Measurements from ENCODE around the gene THBS2. TPM values are rescaled to one million over a fixed set of nuclear protein-coding genes. Genes with fewer than 3 reads are reported as not detected.

Gene THBS2
- polyA plus RNA-seq, 1 donor = 31.9 TPM

DNA sequence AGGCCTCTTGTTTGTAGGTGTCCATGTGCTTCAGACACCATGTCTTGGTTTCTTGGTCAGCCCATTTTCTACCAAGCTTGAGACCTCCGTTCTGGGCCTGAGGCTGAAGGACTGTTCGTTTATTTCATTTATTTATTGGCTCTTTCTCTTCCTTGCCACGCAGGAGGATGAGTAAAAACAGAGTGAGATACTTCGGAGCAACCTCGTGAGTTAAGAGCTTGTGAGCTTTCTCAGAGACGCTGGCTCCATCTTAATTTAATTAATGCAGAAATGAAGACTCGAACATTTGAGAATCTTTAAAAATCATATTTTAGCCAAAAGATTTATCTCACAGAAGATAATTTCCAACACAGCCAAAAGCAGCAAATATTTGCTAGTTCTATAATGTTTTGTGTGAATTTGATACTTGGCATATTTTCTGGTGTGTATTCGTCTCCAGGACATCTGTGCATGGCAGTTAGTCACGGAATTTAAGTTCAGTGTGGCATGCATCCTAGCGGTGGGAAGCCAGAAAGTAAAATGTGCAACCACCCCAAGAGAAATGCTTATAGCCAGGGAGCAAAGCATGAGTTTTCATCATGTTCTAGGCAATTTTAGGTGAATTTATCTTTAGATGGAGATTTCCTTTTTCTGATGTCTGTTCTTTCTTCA, 76.0 kb downstream of the THBS2 start:
- DNase-seq = no peak

DNA sequence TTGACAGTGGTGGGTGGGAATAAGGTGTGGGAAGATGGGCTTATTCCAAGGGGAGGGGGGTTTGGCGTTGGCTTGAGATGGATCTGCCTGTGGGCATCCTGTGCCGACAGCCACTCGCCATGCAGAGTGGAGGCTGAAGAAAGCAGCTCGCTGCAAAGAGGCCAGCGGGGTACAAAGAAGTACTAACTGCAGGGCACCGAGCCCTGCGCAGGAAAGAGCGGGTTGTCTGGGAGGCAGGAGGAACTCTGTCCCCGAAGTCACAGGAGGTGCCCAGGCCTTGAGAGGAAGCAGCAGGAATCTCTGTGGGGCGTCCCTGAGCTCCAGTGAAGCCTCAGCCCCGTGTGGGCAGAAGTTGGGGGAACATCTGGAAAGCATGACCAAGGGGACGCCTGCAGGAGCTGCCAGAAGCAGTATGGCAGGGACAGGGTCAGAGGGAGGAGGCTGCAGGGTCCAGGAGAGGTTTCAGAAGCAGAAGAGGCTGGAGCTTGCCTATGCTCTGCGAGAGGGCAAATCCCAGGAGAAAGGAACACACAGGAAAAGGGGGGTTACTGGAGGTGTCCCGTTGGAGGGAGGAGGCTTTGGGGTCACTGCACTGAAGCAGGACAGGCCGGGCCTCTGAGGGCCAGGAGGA, 77.2 kb downstream of the THBS2 start:
- DNase-seq = no peak

DNA sequence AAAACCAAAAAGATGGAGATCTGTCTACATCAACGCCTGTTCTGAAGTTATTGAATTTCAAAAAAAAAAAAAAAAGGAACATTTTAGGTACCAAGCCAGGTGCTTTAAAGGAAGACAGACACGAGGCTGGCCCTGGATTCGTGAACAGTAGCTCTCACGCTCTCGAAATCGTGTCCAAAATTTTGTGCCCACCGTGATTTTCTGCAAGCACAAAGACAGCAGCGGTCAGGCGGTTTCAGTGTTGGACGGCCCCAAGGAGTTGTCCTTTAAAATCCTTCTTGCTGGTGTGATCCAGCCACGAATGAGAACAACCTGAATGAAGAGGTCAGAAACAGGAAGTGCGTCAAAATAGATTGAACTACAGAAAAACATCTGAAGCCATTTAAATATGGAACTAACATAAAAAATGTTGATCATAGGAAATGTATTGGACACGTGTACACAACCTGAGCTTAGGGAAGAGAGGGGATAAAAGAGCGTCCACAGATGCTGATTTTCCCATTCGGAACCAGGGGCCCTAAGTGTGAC, 78.2 kb downstream of the THBS2 start:
- no peak for DNase-seq

DNA sequence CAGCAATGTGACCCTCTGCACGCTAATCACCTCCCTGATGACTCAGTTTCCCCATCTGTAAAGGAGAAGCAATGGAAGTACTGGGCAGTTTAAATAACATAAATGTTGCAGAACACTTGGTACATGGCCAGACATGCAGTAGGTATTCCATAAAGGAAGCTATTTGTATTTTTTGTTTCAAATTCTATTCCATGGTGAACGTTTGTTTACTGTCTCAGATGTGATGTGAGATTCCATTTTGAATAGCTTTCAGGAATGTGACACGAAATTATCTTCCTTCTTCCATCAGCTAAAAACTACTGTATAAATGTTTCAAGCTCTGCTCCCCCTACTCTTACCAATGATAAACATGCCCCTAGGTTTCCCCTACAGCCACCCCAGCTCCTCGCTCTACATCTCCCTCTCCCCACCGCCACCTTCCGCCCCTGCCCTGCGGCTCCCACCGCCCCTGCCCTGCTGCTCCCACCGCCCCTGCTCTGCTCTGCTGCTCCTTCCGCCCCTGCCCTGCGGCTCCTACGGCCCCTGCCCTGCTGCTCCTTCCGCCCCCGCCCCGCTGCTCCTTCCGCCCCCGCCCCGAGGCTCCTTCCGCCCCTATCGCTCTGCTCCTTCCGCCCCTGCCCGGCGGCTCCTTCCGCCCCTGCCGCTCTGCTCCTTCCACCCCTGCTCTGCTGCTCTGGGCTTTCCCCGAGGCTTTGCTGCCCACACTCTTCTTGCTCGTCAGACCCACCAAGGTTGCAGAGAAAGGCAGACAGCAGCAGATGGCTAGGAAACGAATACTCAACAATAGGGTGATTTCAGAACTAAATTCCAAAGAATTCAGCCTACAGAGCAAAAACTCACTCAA, 78.9 kb downstream of the THBS2 start:
- DNase-seq = no peak

- DNase-seq = no peak
Observed at GRCh38 chr6:169173532-169174268, 79.9 kb downstream of the THBS2 start.

DNA sequence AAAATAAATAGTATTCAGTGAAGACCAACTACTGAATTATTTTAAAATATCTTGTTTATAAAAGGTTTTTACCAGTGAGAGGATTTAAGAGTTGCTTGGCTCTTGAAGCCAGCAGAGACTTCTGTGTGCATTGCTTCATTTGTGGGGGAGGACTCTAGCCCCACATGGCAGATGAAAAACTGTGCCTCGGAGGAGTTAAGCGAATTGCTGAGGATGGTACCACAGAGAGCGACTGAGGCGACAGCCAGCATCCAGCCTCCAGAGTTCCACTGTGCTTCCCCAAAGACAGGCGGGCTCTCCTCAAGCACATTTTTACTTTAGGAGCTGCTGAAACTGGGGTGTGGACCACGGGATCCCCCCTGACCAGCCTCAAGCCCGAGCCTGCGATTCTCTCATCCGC, 80.7 kb downstream of the THBS2 start:
- no peak for DNase-seq

GRCh38 chr6:169172456-169172855, 81.2 kb downstream of the THBS2 start:
- DNase-seq = no peak

- DNase-seq = no peak
Observed at GRCh38 chr6:169171951-169172350, 81.7 kb downstream of the THBS2 start.

- no peak for DNase-seq
Observed at GRCh38 chr6:169171016-169171415, 82.6 kb downstream of the THBS2 start.

DNA sequence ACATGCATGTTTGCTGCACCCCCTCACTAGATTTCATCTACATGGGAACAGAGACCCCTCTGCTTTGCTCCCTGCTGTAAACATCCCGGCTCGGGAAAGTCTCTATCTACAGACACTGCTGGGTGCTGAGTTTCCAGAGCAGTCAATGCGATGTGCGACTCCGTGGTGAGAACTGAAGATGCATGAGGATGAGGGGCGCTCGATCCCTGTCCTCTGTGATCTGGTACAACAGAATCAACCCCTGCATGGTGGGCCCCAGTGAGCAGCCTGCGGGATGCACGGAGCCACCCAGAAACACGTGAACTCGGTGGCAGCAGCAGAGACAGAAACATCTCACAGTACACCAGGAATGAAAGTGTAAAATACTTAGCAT, 83.1 kb downstream of the THBS2 start:
- no peak for DNase-seq

DNA sequence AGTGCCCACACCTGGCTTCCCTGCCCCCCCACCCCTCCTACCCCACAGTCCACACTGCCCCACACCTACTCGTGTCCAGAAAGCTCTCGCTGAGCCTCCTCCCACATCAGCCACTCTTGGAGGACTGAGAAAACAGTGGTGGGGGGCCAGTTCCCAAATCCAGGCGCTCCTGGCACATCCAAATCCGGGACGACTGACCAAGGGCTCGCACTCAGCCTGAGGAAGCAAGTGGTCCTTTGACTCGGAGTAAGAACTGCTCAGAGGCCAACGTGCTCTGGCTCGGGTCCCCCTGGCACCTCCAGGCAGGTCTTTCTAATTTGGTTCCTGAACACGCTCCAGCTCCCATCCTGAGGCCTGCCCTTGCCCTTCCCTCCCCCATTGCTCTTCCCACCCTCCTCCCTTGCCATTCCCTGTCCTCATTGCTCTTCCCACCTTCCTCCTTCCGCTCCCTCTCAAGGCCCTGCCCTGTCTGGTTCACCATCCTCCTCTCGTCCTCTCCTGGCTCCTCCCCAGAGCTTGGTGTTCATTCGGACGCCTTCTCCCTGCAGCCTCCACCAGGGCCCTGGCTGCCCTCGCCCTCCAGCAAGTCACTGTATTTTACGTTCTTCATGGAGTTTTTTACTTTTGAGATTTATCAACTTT, 83.6 kb downstream of the THBS2 start:
- no peak for DNase-seq

DNA sequence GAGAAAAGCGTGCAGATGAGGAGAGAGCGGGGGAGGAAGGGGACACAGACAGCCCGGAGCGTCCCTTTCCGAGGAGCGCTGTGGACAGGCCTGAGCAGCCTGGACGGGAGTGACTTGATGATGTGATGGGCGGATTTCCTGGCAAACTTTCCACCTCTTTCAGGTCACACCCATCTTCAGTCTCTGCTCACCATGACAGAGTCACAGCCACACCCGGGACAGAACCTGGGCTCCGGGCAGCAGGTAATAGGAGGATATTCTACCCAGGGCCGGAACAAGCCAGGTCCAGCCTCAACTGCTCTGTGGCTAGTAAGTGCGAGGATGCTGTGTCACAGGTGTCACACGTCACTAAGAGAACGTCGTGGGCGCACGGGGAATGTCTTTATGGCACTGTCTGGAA, 84.3 kb downstream of the THBS2 start:
- peak; percentile 59 for DNase-seq

- no peak for DNase-seq
Observed at GRCh38 chr6:169168706-169169105, 84.9 kb downstream of the THBS2 start.

GRCh38 chr6:169168302-169168630, 85.4 kb downstream of the THBS2 start:
- DNase-seq = no peak

GRCh38 chr6:169167581-169168301, 85.9 kb downstream of the THBS2 start:
- DNase-seq = no peak

- DNase-seq = no peak
Observed at GRCh38 chr6:169166896-169167580, 86.6 kb downstream of the THBS2 start.
